Peyer's patch (tissue), 4 donors: ENCODE results near the gene STARD10. TPM values are rescaled to one million over a fixed set of nuclear protein-coding genes. Genes with fewer than 3 reads are reported as not detected.

ENCODE experiments used
- DNase-seq, 3 donors: peaks; one replicate each; pipeline ENCODE4 v3.0.0-alpha.2; 2017 to 2019
- H3K27ac ChIP-seq, 4 donors: fragments of 200-600 bp; sonication (generic); one replicate each; pipeline ENCODE4 v1.5.1; 2016 to 2019
- H3K27me3 ChIP-seq, 2 donors: fragments of 200-600 bp; sonication (generic); one replicate each; pipeline ENCODE4 v1.5.1; 2019
- H3K36me3 ChIP-seq, 3 donors: fragments of 200-600 bp; sonication (generic); one replicate each; pipeline ENCODE4 v1.5.1; 2016 to 2019
- H3K4me1 ChIP-seq, 4 donors: fragments of 200-600 bp; sonication (generic); one replicate each; pipeline ENCODE4 v1.5.1; 2016 to 2019
- H3K4me3 ChIP-seq, 4 donors: fragments of 200-600 bp; sonication (generic); 1 replicate in 3 of 4; 2 replicates in 1 of 4; pipeline ENCODE4 v1.5.1; 2016 to 2019; ENCODE audit warnings: mild to moderate bottlenecking in 1 of 4
- H3K9me3 ChIP-seq, 4 donors: fragments of 200-600 bp; sonication (generic); one replicate each; pipeline ENCODE4 v1.5.1; 2016 to 2019; ENCODE audit warnings: mild to moderate bottlenecking in 1 of 4
- CTCF ChIP-seq, 6 experiments: fragments of 450-650 bp in 4 of 6; fragments of 200-600 bp in 2 of 6; sonication (generic) in 1 of 6; IDR thresholded peaks; one replicate each; pipeline ENCODE4 v1.5.1; 2017 to 2019; ENCODE audit warnings: antibody characterized with exemption in 6 of 6, mild to moderate bottlenecking in 3 of 6, moderate library complexity in 1 of 6
- POLR2A ChIP-seq, 2 donors: fragments of 450-650 bp; IDR thresholded peaks; one replicate each; pipeline ENCODE4 v1.5.1; 2017; ENCODE audit warnings: antibody characterized with exemption in 2 of 2, mild to moderate bottlenecking in 2 of 2, moderate library complexity in 2 of 2
- total RNA-seq, 4 donors: library from RNA; depleted of rRNA; stranded (reverse); fragments of >200 nt; gene quantifications; one replicate each; pipeline ENCODE4 v1.1.0, GENCODE V29; 2016

STARD10 gene
- total RNA-seq, 4 donors from 2014 or later: 118 to 187 (median 168) TPM

- H3K36me3 ChIP-seq: no peaks in the 10 kb centered on the region
- peaks cover 1 to 68% (median 10%) of the 10 kb centered on the region in 4 donors for H3K4me1 ChIP-seq
- peak overlapping the region in 1 of 4 donors; percentile 89 for H3K27ac ChIP-seq
- no peaks in the 10 kb centered on the region for H3K27me3 ChIP-seq
- H3K4me3 ChIP-seq: no peak overlapping the region
- no peak for DNase-seq
- no peak for TF ChIP-seq CTCF (IDR thresholded peaks at IDR 0.05)
- no peak for TF ChIP-seq POLR2A (IDR thresholded peaks at IDR 0.05)
- no peaks in the 10 kb centered on the region for H3K9me3 ChIP-seq
Observed at GRCh38 chr11:72775288-72776110, 18.3 kb downstream of the STARD10 start.

DNA sequence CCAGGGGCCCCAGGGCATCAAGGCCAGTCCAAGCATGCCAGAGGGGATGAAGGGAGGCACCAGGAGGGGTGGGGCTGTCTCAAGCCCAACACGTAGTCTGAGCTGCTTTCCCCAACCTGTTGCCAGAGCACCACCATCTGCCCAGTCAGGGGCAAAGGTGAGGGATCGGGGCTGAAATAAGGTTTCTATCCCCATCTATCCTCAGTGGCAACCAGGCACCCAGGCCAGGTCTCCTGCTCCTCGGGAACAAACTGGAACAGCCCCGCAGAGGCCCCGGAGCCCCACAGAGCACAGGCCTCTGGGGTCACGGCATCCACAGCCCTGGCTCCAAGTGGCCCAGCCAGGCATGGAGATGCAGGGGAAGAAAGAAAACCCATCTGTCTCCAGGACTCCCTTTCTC, 19.3 kb downstream of the STARD10 start:
- TF ChIP-seq POLR2A (IDR thresholded peaks at IDR 0.05) (no peak), CTCF (IDR thresholded peaks at IDR 0.05) (no peak)
- H3K27me3 ChIP-seq: no peaks in the 10 kb centered on the region
- H3K4me3 ChIP-seq: no peak overlapping the region
- no peak for DNase-seq
- H3K36me3 ChIP-seq: no peaks in the 10 kb centered on the region
- H3K27ac ChIP-seq: no peak overlapping the region
- H3K9me3 ChIP-seq: no peaks in the 10 kb centered on the region
- H3K4me1 ChIP-seq: peaks cover 0 to 58% (median 6%) of the 10 kb centered on the region in 4 donors

GRCh38 chr11:72773696-72774095, 20.2 kb downstream of the STARD10 start:
- TF ChIP-seq CTCF (IDR thresholded peaks at IDR 0.05) (no peak), POLR2A (IDR thresholded peaks at IDR 0.05) (no peak)
- peaks cover 0 to 53% (median 6%) of the 10 kb centered on the region in 4 donors for H3K4me1 ChIP-seq
- no peaks in the 10 kb centered on the region for H3K36me3 ChIP-seq
- no peaks in the 10 kb centered on the region for H3K27me3 ChIP-seq
- H3K4me3 ChIP-seq: no peak overlapping the region
- DNase-seq: no peak
- H3K9me3 ChIP-seq: no peaks in the 10 kb centered on the region
- no peak overlapping the region for H3K27ac ChIP-seq

DNA sequence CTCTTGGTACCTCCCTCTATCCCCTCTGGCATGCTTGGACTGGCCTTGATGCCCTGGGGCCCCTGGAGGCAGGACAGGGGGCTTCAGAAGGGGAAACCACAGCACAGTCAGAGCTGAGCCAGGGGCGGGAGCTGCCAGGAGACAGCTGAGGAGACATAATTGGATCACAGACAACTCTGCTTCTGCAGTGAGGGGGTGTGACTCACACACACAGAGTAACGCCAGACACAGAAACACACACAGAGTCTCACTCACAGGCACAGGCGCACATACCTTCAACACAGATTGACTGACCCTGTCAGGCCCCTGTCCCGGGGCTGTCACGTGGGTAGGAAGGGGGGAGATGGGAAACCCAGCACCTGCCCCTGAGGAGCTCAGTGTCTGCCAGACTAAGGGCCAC, 20.6 kb downstream of the STARD10 start:
- TF ChIP-seq POLR2A (IDR thresholded peaks at IDR 0.05) (no peak), CTCF (IDR thresholded peaks at IDR 0.05) (no peak)
- no peak for DNase-seq
- H3K36me3 ChIP-seq: no peaks in the 10 kb centered on the region
- no peaks in the 10 kb centered on the region for H3K9me3 ChIP-seq
- no peaks in the 10 kb centered on the region for H3K27me3 ChIP-seq
- no peak overlapping the region for H3K4me3 ChIP-seq
- H3K4me1 ChIP-seq: peaks cover 0 to 49% (median 6%) of the 10 kb centered on the region in 4 donors
- no peak overlapping the region for H3K27ac ChIP-seq

- Histone ChIP-seq H3K27ac (no peak overlapping the region), H3K9me3 (no peaks in the 10 kb centered on the region), H3K4me3 (no peak overlapping the region), H3K4me1 (peaks cover 0 to 36% (median 2%) of the 10 kb centered on the region in 4 donors), H3K27me3 (no peaks in the 10 kb centered on the region), H3K36me3 (no peaks in the 10 kb centered on the region)
- TF ChIP-seq CTCF (IDR thresholded peaks at IDR 0.05): no peak
- TF ChIP-seq POLR2A (IDR thresholded peaks at IDR 0.05): no peak
- DNase-seq: peak in 1 of 3 donors; percentile 45
Observed at GRCh38 chr11:72772059-72772458, 21.8 kb downstream of the STARD10 start.
